Raji (cell line): ENCODE results near the gene ACAP3.

Experiments
- POLR2A ChIP-seq: IDR thresholded peaks from 2 replicates; pipeline ENCODE4 v1.6.1; 2011; ENCODE audit warnings: low read depth, low read length, control low read depth; ENCODE audit not compliant: insufficient read depth

ACAP3 gene

DNA sequence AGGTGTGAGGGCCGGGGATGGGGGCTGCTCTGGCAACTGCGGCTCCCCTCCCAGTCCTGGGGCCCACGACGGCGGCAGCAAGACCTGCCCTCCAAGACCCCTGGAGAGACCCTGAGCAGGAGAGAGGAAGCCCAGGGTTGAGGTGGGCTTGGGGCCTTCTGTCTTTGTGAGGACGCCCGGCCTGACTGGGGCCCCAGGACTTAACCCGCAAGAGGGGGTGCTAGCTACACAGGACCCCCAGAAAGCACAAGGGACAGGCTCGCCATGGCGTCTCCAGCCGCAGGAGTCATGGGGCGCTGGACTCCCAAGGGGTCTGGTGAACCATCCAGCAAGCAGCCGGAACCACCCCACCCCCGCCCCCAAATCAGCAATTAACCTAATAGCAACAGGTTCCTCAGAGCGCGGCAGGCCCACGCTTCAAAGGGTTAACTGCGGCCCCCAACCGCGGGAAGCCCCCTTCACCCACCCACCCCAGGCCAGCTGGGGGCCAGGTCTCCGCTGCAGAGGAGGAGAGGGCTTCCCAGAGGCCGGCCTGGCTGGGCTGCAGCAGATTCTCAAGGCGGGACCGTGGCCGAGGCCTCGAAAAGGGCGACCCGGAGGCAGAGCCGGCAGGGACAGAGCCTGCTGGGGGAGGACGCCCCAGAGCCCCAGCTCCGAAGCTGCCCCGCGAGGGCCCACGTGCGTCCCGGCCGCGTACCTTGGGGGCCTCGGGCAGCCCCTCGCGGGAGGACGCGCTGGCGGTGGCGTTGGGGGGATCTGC is 61.7 kb downstream of the ACAP3 start:
- TF ChIP-seq POLR2A: no peak

DNA sequence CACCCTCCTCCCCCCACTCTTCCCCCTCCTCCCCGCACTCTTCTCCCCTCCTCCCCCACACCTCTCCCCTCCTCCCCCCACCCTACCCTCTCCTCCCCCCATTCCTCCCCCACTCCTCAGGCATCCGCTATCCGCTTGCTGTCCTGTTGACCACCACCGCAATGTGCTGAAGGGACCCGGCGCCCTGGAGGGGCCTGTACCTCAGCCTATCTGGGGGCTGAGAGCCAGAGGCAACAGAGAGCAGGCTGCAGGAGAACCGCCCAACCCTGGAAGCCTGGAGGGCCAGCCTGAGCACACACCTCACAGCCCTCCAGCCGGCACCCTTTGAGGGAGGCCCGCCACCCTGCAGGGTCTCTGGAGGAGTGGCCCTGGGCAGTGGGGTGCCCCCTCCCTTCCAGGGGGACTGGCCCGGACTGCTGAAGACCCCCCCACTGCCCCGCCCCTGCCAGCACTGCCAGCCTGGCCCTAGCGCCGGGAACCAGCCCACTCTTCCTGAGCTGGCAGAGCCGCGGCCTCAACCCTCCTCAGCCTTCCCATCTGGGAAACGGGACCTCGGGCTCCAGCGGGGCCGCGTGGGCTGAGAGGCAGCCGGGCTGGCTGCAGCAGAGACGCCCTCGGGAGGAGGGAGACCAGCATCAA is 62.4 kb downstream of the ACAP3 start:
- TF ChIP-seq POLR2A: no peak

DNA sequence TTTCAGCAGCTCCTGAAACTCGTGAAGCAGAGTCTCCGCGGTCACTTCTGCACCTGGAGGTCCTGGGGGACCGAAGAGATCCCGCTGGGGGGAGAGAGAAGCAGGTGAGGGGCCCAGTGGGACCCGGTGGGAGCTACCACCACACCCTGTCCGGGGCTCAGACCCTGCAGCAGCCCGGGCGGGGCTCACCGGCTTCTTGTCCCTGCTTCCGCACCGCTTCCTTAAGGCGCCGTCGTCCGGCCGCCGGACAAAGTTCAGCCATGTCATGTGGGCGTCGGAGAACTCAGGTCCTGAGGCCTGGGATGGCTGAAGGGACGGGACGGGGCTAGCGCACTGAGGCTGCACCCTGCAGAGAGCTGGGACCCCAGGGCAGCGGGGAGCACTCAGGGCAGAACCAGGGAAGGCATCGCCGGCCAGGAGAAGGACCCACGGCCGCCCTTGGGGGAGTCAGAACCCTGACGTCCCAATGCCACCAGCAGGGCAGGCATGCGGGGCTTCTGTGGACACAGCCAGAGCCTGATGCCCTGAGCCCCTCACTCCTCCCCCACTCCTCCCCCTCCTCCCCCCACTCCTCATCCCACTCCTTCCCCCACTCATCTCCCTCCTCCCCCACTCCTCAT is 63.4 kb downstream of the ACAP3 start:
- no peak for TF ChIP-seq POLR2A

- TF ChIP-seq POLR2A: no peak
These were observed 63.9 kb downstream of the ACAP3 start for GRCh38 chr1:1243807-1244191.

DNA sequence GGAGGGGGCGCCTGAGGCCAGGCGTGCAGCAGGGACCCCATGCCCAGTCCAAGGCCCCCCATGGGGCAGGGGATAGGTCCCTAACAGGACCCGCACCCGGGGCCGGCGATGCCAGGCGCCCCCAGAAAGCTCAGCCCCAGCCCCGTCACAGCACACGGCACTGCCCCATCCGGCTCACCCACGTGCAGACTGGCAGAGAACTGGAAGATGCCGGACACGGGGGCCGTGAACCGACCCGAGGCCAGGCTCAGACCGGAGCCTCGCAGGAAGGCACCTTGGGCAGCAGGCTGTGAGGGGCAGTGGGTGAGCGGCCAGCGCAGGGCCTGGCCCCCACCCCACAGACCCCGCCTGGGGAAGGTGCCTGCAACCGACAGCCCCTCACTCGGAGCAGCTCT is 64.5 kb downstream of the ACAP3 start:
- TF ChIP-seq POLR2A: no peak

- TF ChIP-seq POLR2A: no peak
These were observed 65.1 kb downstream of the ACAP3 start for GRCh38 chr1:1242461-1243265.
